Stimulated activated CD8-positive, alpha-beta memory T cell treated with anti-CD3 and anti-CD28 coated beads, Interleukin-15, amount 100 ng/mL, for 24 hours (primary cell): ENCODE measurements around the gene MPV17L2.

Experiments
- DNase-seq: peaks from one replicate; pipeline ENCODE4 v3.0.0-alpha.2; 2020; ENCODE audit warnings: low read depth

Gene MPV17L2

GRCh38 chr19:18160971-18161635, 31.9 kb upstream of the MPV17L2 start:
- peak; percentile 85 for DNase-seq

- DNase-seq, result no peak
Measured at GRCh38 chr19:18161636-18162002, 31.4 kb upstream of the MPV17L2 start.

- DNase-seq, result no peak
Measured at GRCh38 chr19:18164072-18164471, 28.9 kb upstream of the MPV17L2 start.

- DNase-seq, result no peak
Measured at GRCh38 chr19:18165794-18166544, 27.0 kb upstream of the MPV17L2 start.

GRCh38 chr19:18167011-18167410, 26.0 kb upstream of the MPV17L2 start:
- DNase-seq, result no peak

- no peak for DNase-seq
Measured at GRCh38 chr19:18167975-18168645, 24.9 kb upstream of the MPV17L2 start.

GRCh38 chr19:18168673-18169381, 24.2 kb upstream of the MPV17L2 start:
- no peak for DNase-seq

GRCh38 chr19:18170714-18171255, 22.2 kb upstream of the MPV17L2 start:
- DNase-seq, result no peak

- no peak for DNase-seq
Measured at GRCh38 chr19:18171605-18172327, 21.3 kb upstream of the MPV17L2 start.

GRCh38 chr19:18172331-18173053, 20.5 kb upstream of the MPV17L2 start:
- DNase-seq, result no peak

GRCh38 chr19:18173054-18173571, 19.9 kb upstream of the MPV17L2 start:
- DNase-seq, result no peak

- DNase-seq, result no peak
Measured at GRCh38 chr19:18173572-18174288, 19.3 kb upstream of the MPV17L2 start, which contains the start of gene IFI30. TSS of gene IFI30 (plus strand) at chr19:18173813. CDS start at chr19:18173842, 29 bp downstream.

- no peak for DNase-seq
Measured at GRCh38 chr19:18174983-18175382, 18.0 kb upstream of the MPV17L2 start.

- DNase-seq, result no peak
Measured at GRCh38 chr19:18176367-18177310, 16.4 kb upstream of the MPV17L2 start.

- no peak for DNase-seq
Measured at GRCh38 chr19:18179957-18180356, 13.1 kb upstream of the MPV17L2 start.

GRCh38 chr19:18183529-18183928, 9.5 kb upstream of the MPV17L2 start:
- no peak for DNase-seq

GRCh38 chr19:18185538-18185937, 7.5 kb upstream of the MPV17L2 start:
- no peak for DNase-seq

GRCh38 chr19:18190278-18190677, 2.7 kb upstream of the MPV17L2 start:
- DNase-seq, result no peak

GRCh38 chr19:18191640-18192062, 1.4 kb upstream of the MPV17L2 start:
- no peak for DNase-seq
